Left colon (tissue), 2 donors: Measurements from ENCODE around the gene DFFA. TPM values are rescaled to one million over a fixed set of nuclear protein-coding genes. Genes with fewer than 3 reads are reported as not detected.
"Not testable (repeated sequence)": the region's sequence is repeated elsewhere in the genome, so short reads cannot be mapped to it uniquely, and the experiment has no call there.

ENCODE experiments used
- ATAC-seq: fragments of 200-7000 bp; cut with Tn5 transposase; one replicate; pipeline ENCODE4 v1.9.1; 2020; ENCODE audit warnings: mild to moderate bottlenecking, moderate library complexity
- DNase-seq, 2 donors: peaks; one replicate each; pipeline ENCODE4 v3.0.0-alpha.2; 2020
- intact Hi-C, 2 donors: fragments of 100-400 bp; cut with DNase I in 1 of 2; cut with micrococcal nuclease in 1 of 2; formaldehyde crosslinking; loops; one replicate each; pipeline versions ENCODE4 v1.11.2 to v1.14.0; 2022; cut with DNase I, micrococcal nuclease
- total RNA-seq, 2 donors: library from RNA; stranded (reverse); fragmentation: NEBNext Ultra II Directional; extraction: Animal tissue kit (Norgen Biotek cat#: 25700); gene quantifications; one replicate each; pipeline ENCODE4 v1.2.1, GENCODE V29; 2021
- donor health status: DM: no; HTN: no; CAD: no.
- donor health status: DM: yes; HTN: yes; CAD: no.

The DFFA gene
- total RNA-seq, 2 donors from 2014 or later: 22.6 to 26.8 TPM

- DNase-seq, intact Hi-C loops: not testable (repeated sequence)
These were observed 56.4 kb downstream of the DFFA start for GRCh38 chr1:10415967-10416366.

GRCh38 chr1:10415211-10415930 lies 57.0 kb downstream of the DFFA start:
- DNase-seq (no peak), ATAC-seq (peak; percentile 96)

More at GRCh38 chr1:10415967-10416366, 56.4 kb downstream of the DFFA start:
- not testable (repeated sequence) for ATAC-seq

GRCh38 chr1:10407201-10407600 lies 65.1 kb downstream of the DFFA start:
- no peak for ATAC-seq
- intact Hi-C loops: no loop called here
- no peak for DNase-seq

More at GRCh38 chr1:10415211-10415930, 57.0 kb downstream of the DFFA start:
- intact Hi-C loops: no loop called here

Other genes with a start within 250 kb of the DFFA start
- 100 to 1,000 TPM in 1 of 2 donors, 10 to 100 TPM in 1; 68.0 to 105 TPM for gene PGD, start 73.5 kb downstream of the DFFA start, total RNA-seq
- gene CENPS, start 42.1 kb downstream of the DFFA start, total RNA-seq: 10 to 100 TPM; 11.8 to 11.9 TPM
- gene CORT, start 22.5 kb downstream of the DFFA start, total RNA-seq: under 1 TPM; 0.34 to 0.52 TPM
- 10 to 100 TPM; 19.7 to 21.5 TPM for gene PEX14, start 2.4 kb upstream of the DFFA start, total RNA-seq